ENCODE data around the gene FECH.

FECH gene

GRCh38 chr18:57579934-57580333, 6.6 kb downstream of the FECH start:
- no peak overlapping the region for H3K4me3 ChIP-seq (ENCODE audit: low read depth, low read length)
- TF ChIP-seq CTCF (IDR thresholded peaks at IDR 0.05; ENCODE audit: low read depth, low read length), result no peak

- no peak overlapping the region for H3K4me3 ChIP-seq (ENCODE audit: low read depth, low read length)
- no peak for TF ChIP-seq CTCF (IDR thresholded peaks at IDR 0.05; ENCODE audit: low read depth, low read length)
Measured at GRCh38 chr18:57576316-57576715, 10.2 kb downstream of the FECH start.

GRCh38 chr18:57575542-57575941, 11.0 kb downstream of the FECH start:
- no peak overlapping the region for H3K4me3 ChIP-seq (ENCODE audit: low read depth, low read length)
- TF ChIP-seq CTCF (IDR thresholded peaks at IDR 0.05; ENCODE audit: low read depth, low read length), result no peak

- TF ChIP-seq CTCF (IDR thresholded peaks at IDR 0.05; ENCODE audit: low read depth, low read length), result no peak
- H3K4me3 ChIP-seq (ENCODE audit: low read depth, low read length), result no peak overlapping the region
Measured at GRCh38 chr18:57574866-57575265, 11.6 kb downstream of the FECH start.

GRCh38 chr18:57570162-57570561, 16.3 kb downstream of the FECH start:
- no peak overlapping the region for H3K4me3 ChIP-seq (ENCODE audit: low read depth, low read length)
- no peak for TF ChIP-seq CTCF (IDR thresholded peaks at IDR 0.05; ENCODE audit: low read depth, low read length)

GRCh38 chr18:57569133-57569532, 17.4 kb downstream of the FECH start:
- H3K4me3 ChIP-seq (ENCODE audit: low read depth, low read length), result no peak overlapping the region
- no peak for TF ChIP-seq CTCF (IDR thresholded peaks at IDR 0.05; ENCODE audit: low read depth, low read length)

GRCh38 chr18:57561728-57562423, 24.6 kb downstream of the FECH start:
- H3K4me3 ChIP-seq (ENCODE audit: low read depth, low read length), result no peak overlapping the region
- TF ChIP-seq CTCF (IDR thresholded peaks at IDR 0.05; ENCODE audit: low read depth, low read length), result peak; percentile 59

All from WI38 (cell line).